Hematopoietic multipotent progenitor cell treated with erythropoietin and hydrocortisone succinate and interleukin-3 and kit ligand, for 15 days (in vitro differentiated cells): ENCODE measurements around the gene CCER1.

Experiments used
- DNase-seq: peaks from one replicate; pipeline ENCODE4 v3.0.0-alpha.2; 2015; ENCODE audit warnings: low spot score

The CCER1 gene

DNA sequence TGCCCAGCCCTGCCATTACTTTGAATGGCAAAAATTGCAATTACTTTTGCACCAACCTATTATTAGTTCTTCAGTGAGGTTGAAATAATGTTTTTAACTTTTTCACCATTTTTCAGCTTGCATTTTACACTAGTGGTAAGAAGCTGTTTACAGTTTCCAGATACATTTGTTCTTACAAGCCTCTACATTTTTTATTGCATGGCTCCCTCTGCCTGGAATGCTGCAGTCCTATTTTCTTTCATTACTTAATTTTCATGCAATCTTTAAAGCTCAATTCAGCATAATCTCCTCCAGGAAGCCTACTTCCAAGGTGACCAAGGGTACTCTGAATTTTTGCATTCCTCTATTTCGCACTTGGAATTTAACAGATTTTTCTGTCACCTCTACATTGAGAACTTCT lies 33.4 kb downstream of the CCER1 start:
- DNase-seq = no peak

DNA sequence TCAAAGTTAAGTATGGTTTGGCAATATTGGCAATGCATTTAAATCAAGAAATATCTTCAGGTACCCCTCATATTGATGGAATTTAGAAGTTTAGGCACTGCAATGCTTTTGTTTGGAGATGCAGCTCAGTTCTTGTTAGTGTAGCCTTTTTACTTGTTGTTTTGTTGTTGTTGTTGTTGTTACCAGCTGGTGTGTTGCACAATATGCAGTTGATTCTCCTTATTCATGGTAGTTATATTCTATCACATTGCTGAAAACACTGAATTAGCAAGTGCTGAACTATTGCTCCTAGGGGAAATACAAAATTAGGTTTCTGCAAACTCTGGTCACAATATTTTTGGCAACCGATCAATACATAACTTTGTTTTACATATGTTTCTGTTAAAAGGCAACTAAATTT lies 34.8 kb downstream of the CCER1 start:
- no peak for DNase-seq

DNA sequence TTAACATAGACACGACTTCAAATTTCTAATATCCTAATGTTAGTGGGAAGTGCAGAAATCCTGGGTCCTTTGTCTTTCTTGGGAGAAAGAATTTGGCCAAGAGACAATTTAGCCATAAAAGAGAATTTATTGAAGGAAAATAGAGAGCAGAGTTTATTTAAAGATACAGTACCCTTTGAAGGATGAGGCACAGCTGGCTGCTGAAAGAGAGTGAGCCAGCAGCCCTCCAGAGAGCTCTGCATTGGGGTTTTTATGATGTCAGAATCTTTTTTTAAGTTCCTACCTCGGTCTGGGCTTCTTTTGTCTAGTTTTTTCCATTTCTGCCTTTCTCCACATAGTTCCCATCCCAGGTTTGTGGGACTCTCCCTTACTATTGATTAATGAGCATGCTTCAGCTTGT lies 37.5 kb downstream of the CCER1 start:
- DNase-seq = no peak

DNA sequence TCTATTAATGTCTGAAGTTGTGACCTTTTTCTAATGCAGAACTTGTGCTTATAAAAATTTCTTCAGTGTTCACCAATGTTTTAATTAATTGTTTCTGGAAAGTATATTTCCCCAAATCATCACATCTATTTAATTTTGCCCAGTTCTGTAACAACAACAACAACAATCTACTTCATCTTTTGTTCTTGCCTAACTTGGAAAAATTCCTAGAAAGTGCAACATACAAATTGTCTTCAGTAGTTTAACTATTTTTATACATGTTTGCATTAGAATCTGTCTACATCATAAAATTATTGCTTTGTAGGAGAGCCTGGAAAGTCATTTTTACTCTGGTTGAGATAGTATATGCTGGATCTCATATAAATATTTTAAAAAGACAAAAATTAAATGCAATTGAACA lies 38.5 kb downstream of the CCER1 start:
- DNase-seq = no peak

DNA sequence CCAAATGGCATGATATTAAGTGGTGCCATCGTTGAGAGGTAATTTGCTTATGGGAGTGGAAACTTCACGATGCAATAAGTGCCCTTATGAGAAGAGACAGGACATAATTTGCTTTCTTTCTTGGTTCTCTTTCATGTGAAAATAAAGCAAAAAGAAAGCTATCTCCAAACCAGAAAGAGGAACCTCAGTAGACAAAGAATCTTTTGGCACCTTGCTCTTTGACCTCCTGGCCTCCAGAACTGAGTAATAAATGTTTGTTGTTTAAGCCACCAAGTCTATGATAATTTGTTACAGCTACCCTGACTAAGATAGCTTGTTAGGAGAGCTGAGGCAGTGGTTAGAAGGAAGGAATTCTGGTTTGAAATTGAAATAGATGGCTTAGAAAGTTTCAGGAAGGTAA lies 39.6 kb downstream of the CCER1 start:
- no peak for DNase-seq

DNA sequence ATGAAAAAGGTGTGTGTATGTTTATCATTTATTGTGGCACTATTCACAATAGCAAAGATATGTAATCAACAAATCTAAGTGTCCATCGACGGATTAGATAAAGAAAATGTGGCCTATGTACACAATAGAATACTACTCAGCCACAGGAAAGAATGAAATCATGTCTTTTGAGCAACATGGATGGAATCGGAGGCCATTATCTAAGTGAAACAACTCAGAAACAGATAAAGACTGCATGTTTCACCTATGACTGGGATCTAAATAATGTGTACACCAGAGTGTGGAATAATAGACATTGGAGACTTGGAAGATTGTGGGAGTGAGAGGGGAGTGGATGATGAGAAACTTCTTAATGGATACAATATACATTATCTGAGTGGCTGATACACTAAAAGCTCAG lies 44.0 kb downstream of the CCER1 start:
- no peak for DNase-seq

DNA sequence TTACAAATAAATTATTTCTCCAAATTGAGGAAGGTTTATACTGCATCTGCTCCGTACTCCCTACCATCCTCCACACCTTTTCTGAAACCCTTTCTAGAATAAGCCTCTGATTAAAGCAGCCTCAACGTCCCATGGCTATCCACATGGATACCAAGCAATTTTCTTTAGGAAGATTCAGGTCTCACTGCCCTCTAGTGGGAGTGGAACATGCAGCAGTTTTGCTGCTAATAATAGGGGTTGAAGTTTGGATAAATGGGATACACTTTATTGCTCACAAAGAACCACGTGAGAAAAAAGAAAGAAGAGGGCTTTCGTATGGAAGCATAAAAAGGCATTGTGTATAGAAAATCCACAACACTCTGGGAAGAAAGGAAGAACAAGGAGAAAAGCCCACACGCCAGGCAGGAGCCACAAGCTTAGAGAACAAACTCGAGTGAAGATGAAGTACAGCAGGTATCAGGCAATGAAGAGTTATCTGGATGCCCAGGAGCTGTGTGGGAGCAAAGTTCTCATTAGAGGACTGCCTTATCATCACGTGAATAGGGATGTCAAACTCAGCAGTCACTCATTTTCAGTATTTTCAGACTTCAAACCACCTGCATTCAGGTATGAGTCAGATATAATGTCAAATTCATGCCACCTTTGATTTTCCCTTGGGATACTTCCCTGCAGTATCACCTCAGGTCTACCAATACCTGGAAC lies 45.8 kb downstream of the CCER1 start:
- no peak for DNase-seq

DNA sequence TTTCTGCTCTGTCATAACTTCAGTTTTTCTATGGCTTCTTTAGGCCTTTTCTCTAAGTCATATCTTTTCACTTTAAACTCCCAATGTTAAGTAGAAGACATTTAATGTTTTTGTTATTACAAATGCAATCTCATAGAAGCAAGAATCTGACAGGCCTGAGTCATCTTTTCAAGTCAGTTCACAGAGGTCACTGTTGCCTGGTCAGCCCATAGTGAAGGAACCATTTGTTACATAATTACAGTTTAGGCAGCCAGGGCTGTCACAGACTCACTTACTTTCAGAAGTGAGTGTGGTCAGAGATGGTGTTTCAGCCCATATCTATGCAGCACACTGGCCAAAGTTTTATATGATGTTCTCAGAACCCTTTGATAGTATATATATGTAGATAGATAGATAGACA lies 46.5 kb downstream of the CCER1 start:
- no peak for DNase-seq

DNA sequence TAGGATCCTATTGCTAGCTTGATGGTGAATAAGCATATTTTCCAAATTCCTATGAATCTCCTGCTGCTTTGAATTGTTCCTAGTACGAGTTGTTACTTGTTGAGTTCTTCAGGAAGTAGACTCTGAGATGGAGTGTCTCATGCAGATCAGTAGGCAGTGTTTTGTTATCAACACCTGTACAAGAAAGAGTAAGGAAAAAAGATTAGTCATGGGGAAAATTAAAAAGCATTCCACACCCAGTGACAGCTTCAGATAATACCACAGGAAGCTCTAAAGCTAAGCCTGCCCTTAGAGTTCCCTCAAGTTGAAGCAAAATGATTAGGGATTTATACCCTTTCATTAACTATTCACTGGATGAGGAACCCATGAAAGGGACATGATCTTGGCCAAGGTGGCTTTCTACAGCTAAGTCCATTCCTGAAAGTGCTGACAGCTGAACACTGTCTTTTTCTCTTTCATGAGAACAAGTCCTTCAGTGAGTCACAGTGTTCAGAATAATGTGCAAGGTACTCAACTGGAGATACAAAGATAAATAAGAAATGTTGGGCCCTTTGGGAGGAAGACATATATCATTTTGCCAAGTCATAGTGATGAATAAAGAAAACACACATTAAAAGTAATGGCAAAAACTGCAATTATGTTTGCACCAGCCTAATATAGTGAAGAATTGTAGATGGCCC lies 49.1 kb downstream of the CCER1 start:
- no peak for DNase-seq

DNA sequence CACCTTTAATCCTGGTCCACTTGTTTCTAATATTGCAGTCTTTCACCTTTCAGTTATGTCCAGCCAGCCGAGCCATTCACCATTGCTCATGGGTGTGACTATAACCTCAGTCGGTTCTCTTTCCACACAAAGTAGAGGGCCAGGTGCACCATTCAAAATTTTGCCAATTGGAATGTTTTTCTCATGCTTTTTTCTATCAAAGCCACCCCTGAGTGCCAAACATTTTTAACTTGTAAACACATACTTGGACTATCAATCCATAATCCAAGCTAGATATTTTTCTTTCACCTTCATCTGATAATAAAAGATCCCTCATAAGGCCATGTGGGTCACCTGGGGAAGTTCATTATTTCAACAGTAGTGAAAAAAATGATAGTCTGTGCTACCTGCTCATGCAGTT lies 52.4 kb downstream of the CCER1 start:
- DNase-seq = no peak
